ENCODE results near the gene PTBP3.
A peak's percentile ranks its signal among the peaks of the same experiment; 100 is the strongest.
"Not testable (repeated sequence)": the region's sequence is repeated elsewhere in the genome, so short reads cannot be mapped to it uniquely, and the experiment has no call there.

Gene PTBP3

DNA sequence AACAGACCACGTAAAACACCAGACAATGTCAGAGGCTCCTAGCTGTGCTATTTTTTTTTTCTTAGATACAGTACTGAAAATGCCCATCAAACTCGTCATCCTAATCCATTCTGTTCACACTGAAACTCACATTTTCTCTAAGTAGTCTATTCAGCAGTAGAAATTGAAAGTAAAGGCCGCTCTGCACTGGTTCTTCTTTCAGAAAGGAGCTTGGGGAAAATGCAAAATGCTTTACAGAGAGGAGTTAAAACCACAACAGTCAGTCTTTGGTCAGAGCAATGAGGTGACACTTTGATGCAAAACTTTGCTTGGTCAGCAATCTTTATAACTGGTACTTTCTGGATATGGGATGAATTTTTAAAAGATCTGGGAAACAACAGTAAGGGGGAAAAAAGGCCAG lies 114.5 kb downstream of the PTBP3 start:
- DNase-seq (ENCODE audit: extremely low read depth in 1 of 2, low read depth in 1 of 2) = no peak

DNA sequence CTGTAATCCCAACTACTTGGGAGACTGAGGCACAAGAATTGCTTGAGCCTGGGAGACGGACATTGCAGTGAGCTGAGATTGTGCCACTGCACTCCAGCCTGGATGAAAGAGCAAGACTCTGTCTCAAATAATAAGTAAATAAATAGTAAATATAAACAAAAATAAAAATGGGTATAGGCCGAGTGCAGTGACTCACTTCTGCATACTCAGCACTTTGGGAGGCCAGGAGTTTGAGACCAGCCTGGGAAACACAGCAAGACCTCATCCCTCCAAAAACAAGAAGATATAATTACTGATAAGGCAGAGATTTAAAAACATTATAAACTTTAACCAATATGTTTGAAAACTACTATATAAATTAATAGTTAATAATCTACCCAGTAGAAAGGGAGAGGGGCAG lies 120.5 kb downstream of the PTBP3 start:
- no peak for DNase-seq (ENCODE audit: extremely low read depth in 1 of 2, low read depth in 1 of 2)

DNA sequence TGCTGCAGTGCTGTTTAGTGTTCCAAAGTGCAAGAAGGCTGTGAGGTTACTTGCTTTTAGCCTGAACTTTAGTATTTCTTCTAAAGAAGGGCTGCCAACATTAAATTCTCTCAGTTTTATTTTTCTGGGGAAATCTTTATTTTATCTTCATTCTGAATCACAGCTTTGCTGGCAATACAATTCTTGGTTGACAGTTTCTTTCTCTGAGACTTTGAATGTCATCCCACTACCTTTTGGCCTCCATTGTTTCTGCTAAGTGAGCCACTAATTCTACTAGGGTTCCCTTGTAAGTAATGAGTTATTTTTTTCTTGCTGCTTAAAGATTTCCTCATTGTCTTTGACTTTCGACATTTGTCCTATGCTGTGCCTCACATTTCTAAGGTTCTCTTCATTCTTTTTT lies 126.0 kb downstream of the PTBP3 start:
- DNase-seq (ENCODE audit: extremely low read depth in 1 of 2, low read depth in 1 of 2) = no peak

DNA sequence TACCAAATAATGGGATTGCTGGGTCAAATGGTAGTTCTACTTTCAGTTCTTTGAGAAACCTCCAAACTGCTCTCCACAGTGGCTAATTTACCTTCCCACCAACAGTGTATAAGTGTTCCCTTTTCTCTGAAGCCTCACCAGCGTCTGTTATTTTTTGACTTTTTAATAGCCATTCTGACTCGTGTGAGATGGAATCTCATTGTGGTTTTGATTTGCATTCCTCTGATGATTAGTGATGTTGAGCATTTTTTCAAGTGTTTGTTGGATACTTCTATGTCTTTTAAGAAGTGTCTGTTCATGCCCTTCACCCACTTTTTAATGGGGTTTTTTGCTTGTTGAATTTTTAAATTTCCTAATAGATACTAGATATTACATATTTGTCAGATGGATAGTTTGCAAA lies 129.9 kb downstream of the PTBP3 start:
- no peak for DNase-seq (ENCODE audit: extremely low read depth in 1 of 2, low read depth in 1 of 2)

DNA sequence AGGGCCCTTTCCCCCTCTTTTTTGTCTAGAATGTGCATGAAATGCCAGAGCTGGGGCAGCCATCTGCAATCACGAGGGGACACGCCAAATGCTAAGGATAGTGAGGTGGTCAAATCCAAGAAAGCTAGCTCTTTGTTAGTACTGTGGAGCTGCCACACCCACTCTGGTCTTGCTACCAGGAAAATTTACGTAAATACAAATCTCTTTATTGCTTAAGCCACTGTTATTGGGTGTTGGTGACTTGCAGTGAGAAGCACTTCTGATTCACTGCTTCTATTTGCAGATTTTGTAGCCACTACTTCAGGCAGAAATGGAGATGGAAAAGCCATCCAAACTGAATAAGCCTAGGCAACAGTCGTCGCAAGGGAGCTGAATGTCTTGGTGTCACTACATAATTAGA lies 132.7 kb downstream of the PTBP3 start:
- no peak for DNase-seq (ENCODE audit: extremely low read depth in 1 of 2, low read depth in 1 of 2)

DNA sequence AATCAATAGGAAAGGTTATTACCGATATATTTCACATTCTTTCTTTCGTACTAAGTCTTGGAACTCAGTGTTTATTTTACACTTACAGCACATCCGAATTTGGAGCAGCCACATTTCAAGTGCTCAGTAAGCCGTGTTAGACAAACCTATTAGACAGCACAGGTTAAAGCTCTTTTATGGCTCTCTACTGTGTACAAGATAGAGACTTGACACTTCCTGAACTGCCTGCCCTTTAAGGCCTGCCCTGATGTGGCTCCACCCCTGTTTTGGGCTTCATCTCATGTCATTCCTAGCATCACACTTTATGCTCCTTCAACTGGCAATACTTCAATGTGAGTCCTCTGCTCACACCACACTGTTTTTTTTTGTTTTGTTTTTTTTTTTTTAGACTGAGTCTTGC lies 134.8 kb downstream of the PTBP3 start:
- no peak for DNase-seq (ENCODE audit: extremely low read depth in 1 of 2, low read depth in 1 of 2)

DNA sequence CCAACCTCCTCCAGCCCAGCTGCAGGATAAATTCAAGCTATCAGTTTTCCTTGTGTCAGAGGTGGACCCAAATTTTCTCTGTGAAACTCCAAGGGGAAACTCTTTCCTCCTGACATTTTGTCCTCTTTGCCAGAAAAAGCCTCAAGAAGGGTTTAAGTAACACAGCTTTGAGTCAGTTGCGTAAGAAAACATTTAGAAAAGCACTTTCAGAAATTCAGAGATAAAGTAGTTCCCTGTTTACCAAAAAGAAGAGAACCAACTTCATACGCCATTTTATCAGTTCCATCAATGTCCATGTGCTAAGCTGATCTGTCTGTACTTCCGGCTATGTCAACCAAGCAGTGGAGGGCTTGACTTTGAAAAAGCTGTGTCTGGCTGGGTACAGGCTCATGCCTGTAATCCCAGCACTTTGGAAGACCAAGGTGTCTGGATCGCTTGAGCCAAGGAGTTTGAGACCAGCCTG lies 138.4 kb downstream of the PTBP3 start:
- no peak for DNase-seq (ENCODE audit: extremely low read depth in 1 of 2, low read depth in 1 of 2)

DNA sequence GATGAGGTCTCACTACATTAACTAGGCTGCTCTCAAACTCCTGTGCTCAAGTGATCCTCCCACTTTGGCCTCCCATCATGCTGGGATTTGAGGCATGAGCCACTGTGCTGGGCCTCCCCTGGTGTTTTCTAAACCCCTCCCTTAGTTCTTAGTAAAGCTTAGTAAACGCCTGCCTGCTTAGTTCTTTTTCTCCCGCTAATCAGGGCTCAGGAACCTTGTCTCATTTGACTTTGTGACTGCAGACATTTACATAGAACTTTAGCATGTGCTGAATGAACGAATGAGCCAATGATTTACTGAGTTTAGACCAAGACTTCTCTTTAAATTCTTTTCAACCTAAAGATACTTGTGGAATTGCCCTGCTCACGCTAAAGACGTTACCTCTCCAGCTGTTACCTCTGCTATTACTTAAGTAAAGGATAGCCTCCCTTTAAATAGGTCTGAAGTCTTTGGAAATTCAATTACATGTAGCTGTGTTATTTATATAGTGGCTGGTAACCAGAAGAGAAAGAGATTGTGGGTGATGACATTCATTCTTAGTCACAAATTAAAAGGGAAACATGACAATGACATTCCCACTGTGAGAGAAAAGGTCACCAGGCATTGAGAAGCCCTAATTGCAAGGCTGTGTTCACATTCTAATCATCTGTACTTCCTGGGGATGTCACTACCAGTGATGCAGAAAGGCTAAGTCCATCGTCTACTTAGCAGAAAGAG lies 139.7 kb downstream of the PTBP3 start:
- DNase-seq (ENCODE audit: extremely low read depth in 1 of 2, low read depth in 1 of 2) = no peak

DNA sequence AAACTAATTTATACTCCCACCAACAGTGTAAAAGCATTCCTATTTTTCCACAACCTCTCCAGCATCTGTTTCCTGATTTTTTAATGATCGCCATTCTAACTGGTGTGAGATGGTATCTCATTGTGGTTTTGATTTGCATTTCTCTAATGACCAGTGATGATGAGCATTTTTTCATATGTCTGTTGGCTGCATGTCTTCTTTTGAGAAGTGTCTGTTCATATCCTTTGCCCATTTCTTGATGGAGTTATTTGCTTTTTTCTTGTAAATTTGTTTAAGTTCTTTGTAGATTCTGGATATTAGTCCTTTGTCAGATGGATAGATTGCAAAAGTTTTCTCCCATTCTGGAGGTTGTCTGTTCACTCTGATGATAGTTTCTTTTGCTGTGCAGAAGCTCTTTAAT lies 143.1 kb downstream of the PTBP3 start:
- DNase-seq (ENCODE audit: extremely low read depth in 1 of 2, low read depth in 1 of 2) = not testable (repeated sequence)

DNA sequence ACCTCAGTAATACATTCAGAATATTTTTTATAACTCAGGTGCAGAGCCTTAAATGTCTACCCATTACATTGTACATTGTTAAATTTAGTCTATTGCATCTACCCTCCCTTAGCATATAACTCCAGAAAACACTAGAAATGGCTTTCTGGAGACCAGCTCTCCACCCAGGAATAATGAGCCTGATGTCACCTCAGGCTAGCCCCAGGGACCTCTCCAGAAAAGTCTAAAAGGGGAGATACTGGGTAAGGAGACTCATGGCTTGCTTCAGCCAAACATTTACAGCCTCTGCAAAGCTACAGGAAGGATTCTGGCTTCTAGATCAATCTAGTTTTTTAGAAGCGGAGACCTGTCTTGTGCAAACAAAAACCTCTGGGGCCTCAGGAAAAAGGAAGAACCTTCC lies 144.5 kb downstream of the PTBP3 start:
- DNase-seq (ENCODE audit: extremely low read depth in 1 of 2, low read depth in 1 of 2) = no peak

DNA sequence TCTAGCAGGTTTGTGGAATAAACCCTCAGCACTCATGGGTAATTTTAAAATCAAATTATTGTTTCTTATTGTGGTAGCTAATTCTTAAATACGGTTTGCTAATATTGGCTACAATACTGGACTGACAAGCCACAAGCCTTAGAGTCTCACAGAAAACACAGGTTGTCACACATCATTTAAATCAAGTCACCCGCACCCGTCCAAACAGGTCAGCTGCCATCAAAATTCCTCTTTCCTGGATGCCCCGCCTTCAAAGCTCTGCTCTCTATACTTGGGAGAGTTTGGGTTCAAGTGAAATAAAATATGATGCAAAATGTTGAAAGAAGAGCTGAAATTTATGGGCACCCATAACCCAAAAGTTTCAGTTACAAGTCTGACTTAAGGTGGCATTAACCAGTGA lies 146.0 kb downstream of the PTBP3 start:
- DNase-seq (ENCODE audit: extremely low read depth in 1 of 2, low read depth in 1 of 2) = no peak

DNA sequence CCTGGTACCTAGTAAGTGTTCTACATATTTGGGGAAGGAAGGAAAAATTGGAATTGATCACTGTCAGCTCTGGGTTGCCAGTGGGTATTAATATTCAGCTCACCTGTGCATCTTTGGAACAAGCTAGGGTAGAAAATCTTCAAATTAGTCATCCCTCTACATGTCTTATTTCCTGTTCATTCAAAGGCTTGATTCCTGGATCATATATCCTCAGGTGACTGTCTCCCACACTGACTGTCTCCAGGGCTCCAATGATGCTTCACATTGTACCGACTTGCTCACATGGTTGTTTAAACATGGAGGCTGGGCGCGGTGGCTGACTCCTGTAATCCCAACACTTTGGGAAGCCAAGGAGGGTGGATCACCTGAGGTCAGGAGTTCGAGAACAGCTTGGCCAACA lies 146.7 kb downstream of the PTBP3 start:
- no peak for DNase-seq (ENCODE audit: extremely low read depth in 1 of 2, low read depth in 1 of 2)

DNA sequence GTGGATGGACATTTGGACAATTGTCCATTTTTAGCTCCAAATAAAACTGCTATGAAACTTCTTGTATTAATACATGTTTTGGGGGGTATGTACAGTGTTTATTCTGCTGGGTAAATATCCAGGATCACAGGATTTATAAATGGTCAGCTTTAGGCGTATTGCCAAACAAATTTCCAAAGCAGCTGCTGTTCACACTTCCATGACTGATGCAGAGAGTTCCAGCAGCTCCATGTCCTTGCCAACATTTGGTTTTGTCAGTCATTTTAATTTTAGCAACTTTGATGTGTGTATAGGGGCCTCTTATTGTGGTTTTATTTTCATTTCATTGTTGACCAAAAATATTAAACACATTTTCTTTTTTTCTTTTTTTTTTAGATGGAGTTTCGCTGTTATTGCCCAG lies 148.5 kb downstream of the PTBP3 start:
- no peak for DNase-seq (ENCODE audit: extremely low read depth in 1 of 2, low read depth in 1 of 2)

DNA sequence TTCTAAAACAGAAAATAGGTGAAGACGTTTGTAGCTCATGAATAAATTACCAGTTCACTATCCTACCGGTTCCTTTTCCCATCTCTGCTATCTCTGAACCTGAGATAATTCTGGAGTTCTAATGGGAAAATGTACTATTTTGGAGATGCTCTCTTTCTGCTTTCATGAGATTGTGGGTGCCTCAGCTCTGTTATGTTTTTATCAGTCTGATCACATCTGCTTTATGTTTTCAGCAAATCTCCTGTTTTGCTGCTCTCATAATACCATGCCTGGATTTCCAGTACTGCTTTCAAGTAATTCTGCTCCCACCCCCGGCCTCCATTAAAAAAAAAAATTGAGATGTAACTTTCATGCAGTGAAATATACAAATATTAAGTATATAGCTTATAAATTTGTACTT lies 149.2 kb downstream of the PTBP3 start:
- no peak for DNase-seq (ENCODE audit: extremely low read depth in 1 of 2, low read depth in 1 of 2)

DNA sequence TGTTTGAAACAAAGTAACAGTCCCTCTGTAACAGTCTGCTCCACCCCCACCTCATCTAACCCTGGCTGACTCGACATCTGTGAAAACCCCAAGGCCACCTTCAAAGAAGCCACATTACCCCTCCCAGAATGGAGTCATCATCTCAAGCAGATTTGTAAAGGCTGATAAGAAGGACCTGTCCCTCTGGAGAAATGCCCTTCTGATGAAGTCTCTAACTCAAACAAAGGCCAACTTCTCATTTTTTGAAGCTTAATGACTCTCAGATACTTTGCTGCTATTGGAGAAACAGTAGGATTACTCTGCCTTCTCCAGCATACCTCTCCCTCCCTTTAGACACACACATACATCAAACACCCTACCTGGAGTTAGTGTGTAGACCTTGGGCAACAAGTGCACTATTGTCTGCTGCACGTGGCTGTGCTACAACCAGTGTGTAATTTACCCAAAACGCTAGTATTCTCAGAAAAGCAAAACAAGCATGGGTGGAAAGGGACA lies 153.0 kb downstream of the PTBP3 start:
- DNase-seq (ENCODE audit: extremely low read depth in 1 of 2, low read depth in 1 of 2) = no peak

DNA sequence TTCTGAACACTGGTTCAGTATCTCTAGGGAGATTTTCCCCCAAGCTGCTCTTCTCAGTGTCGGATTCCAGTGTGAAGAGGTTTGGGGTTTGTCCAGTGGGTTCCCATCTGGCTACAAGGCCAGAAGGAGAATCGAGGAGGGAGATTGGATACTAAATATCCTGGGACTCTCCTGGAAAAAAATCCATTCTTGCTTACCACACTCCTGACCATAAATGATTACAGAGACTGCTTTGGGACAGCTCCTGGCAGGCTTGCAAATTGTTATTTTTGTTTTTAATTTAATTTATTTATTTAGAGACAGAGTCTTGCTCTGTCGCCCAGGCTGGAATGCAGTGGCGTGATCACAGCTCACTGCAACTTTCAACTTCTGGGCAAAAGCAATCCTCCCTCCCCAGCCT lies 153.6 kb downstream of the PTBP3 start:
- DNase-seq (ENCODE audit: extremely low read depth in 1 of 2, low read depth in 1 of 2) = no peak

DNA sequence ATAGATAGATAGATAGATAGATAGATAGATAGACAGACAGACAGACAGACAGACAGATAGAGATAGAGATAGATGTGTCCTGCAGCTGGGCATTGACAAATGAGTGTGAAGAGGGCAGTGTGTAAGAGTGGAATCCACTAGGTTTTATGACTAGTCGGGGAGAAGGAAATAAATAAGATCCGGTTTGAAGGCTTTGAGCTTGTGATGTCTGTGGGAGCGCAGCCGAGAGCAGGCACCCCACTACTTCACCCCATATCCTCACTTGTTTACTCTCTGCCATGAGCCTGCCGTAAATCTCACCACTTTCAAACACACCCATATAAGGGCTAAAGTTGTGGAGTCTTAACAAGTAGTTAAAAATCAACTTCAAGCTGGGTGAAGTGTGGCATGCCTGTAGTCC lies 156.9 kb downstream of the PTBP3 start:
- no peak for DNase-seq (ENCODE audit: extremely low read depth in 1 of 2, low read depth in 1 of 2)

DNA sequence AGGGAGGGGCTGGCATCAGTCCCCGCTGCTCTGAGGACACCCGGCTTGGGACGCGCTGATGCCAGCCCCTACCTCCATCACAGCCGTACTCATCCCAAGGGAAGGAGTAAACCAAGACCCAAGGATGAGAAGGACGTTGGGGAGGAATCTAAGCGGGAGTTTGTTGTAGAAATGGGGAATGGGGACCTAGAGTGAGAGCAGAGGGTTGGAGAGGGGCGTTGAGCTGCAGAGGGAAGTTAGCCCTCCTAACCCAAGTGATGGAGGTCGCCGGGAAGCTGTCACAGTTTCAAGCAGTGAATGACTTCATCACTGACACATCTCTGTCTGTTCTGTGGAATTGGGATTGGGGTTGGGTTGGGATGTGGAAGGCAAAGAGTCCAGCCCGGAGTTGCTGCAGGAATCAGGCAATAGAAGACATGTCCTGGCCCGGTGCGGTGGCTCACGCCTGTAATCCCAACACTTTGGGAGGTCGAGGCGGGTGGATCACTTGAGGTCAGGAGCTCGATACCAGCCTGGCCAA lies 157.6 kb downstream of the PTBP3 start:
- DNase-seq (ENCODE audit: extremely low read depth in 1 of 2, low read depth in 1 of 2) = no peak

DNA sequence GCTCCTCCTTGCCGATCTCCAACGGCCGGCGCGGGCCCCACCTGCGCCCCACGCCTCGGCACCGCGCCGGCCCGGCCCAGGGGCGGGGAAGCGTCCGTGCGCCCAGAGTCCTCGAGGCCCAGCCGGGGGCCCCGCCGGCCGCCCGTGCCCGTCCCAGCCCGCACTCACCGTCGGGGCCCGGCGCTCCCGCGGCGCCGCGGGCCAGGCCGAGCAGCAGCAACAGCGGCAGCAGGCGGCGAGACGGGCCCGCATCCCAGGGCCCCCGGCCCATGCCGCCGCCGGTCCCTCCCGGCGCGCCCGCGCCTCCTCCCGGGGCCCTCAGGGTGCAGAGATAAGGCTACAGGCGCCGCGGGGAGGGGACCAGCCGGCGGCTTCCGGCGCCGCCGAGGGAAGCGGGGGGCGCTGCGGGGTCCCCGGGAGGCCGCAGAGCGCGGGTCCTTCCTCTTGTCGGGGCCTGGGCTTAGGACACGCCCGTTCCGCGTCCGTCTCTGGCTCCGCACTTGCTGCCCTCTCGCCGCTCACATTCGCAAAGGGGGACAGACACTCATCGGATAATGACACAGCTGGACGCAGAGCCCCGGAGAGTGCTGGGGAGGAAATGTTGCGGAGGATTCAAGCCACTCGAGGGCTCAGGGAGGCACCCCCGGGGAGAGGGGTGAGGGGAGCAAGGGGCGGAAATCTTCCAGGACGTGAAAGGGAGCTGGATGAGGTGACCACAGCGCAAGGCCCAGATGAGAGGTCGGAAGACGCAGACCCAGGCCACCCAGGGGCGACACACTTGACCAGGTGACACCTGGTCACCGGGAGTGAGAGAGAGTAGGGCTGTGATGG lies 158.2 kb downstream of the PTBP3 start, which contains the start of gene SUSD1:
Gene SUSD1 (minus strand): TSS at position 333 of the 831 bp plus-strand sequence. CDS start 62 bp downstream, at position 271.
- no peak for DNase-seq (ENCODE audit: extremely low read depth in 1 of 2, low read depth in 1 of 2)

DNA sequence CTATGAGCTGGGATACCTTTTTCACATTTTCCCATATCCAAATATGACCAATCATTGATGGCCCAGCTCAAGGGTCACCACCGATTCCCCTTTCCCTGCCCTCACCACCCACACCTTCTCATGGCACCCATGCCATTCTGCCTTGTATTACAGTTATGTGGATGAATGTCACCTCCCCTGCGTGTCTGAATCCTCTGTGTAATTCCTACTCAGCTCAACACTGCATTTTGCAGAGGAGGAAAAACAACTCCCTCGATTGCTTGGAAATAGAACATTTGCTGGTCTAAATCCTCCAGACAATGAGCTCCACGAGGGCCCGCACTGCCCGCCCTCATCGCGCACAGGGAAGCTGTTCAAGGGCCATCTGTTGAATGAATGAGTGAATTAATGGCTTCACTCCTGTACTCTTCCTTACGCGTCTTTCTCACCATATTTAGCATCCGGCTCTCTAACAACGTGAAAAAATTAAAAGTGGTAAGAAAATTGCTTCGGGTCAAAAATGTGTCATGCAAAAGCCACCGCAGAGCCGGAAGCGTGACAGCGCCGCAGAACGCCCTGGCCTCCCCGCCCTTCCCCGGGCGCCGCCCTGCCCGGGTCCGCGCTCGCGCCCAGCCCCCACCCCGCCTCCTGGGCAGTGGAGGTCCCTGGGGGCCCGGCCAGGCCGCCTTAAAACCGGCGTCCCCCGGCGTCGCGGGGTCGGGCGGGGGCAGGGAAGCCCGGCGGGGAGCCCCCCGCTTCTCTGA lies 159.0 kb downstream of the PTBP3 start:
- peak in 1 of 2 donors; percentile 56 for DNase-seq (ENCODE audit: extremely low read depth in 1 of 2, low read depth in 1 of 2)

Measured in activated CD8-positive, alpha-beta memory T cell treated with anti-CD3 and anti-CD28 coated beads for 1 hour (primary cell).